ENCODE data around the gene ZNF830. TPM values are rescaled to one million over a fixed set of nuclear protein-coding genes. Genes with fewer than 3 reads are reported as not detected.

The ZNF830 gene
- total and polyA plus RNA-seq, 9 of the 15 experiments (the other 6 are each of a cell fraction or from before 2014, with no cell fraction given): 13.1 to 28.7 (median 21.7) TPM

GRCh38 chr17:34980681-34981537 is 19.6 kb downstream of the ZNF830 start (continued):
- TF ChIP-seq ZBTB43 (CRISPR knock-in tag; IDR thresholded peaks at IDR 0.05) (0 out of 2 replicates have a peak, but pooled peaks have one; percentile 34), THAP7 (CRISPR knock-in tag; IDR thresholded peaks at IDR 0.05) (0 out of 2 replicates have a peak, but pooled peaks have one; percentile 24), BCOR (IDR thresholded peaks at IDR 0.05) (no peak), FOS (IDR thresholded peaks at IDR 0.05; ENCODE audit: extremely low read depth, insufficient read length) (no peak), CXXC5 (CRISPR knock-in tag; IDR thresholded peaks at IDR 0.05) (peak; percentile 1; the same call in 1 of the 2 replicates), TCF7L2 (IDR thresholded peaks at IDR 0.05; ENCODE audit: low read depth, low read length) (no peak), ZNF134 (CRISPR knock-in tag; conservative IDR thresholded peaks at IDR 0.05) (no peak), CBX5 (IDR thresholded peaks at IDR 0.05; ENCODE audit: borderline replicate concordance, low read depth) (no peak), E2F3 (CRISPR knock-in tag; IDR thresholded peaks at IDR 0.05) (no peak), ZBTB7A (IDR thresholded peaks at IDR 0.05; ENCODE audit: borderline replicate concordance, control insufficient read depth, low read depth, low read length) (peak; percentile 90), ZNF57 (CRISPR knock-in tag; IDR thresholded peaks at IDR 0.05) (no peak), TEAD2 (tag; IDR thresholded peaks at IDR 0.05) (no peak), SRSF1 (IDR thresholded peaks at IDR 0.05; ENCODE audit: low read depth, low read length) (no peak), MCM2 (IDR thresholded peaks at IDR 0.05; ENCODE audit: low read depth) (no peak), FOXP1 (CRISPR knock-in tag; IDR thresholded peaks at IDR 0.05) (0 out of 2 replicates have a peak, but pooled peaks have one; percentile 60), SP1 (CRISPR knock-in tag; IDR thresholded peaks at IDR 0.05) (0 out of 2 replicates have a peak, but pooled peaks have one; percentile 4), MLLT1 (IDR thresholded peaks at IDR 0.05) (peak in 1 of 2 experiments; percentile 56; a peak in 1 of 4 replicates), FOXO4 (CRISPR knock-in tag; IDR thresholded peaks at IDR 0.05) (no peak), FOXK2 (conservative IDR thresholded peaks at IDR 0.05 in 1 of 2, IDR thresholded peaks at IDR 0.05 in 1 of 2; ENCODE audit: low read depth in 2 of 2) (no peak)
- TF ChIP-seq, protein P1, sequence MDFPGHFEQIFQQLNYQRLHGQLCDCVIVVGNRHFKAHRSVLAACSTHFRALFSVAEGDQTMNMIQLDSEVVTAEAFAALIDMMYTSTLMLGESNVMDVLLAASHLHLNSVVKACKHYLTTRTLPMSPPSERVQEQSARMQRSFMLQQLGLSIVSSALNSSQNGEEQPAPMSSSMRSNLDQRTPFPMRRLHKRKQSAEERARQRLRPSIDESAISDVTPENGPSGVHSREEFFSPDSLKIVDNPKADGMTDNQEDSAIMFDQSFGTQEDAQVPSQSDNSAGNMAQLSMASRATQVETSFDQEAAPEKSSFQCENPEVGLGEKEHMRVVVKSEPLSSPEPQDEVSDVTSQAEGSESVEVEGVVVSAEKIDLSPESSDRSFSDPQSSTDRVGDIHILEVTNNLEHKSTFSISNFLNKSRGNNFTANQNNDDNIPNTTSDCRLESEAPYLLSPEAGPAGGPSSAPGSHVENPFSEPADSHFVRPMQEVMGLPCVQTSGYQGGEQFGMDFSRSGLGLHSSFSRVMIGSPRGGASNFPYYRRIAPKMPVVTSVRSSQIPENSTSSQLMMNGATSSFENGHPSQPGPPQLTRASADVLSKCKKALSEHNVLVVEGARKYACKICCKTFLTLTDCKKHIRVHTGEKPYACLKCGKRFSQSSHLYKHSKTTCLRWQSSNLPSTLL (IDR thresholded peaks at IDR 0.05): no peak

Data from K562 (cell line).